GM18868 (cell line): Measurements from ENCODE around the gene SNX21.

ENCODE experiments used
- ATAC-seq: cut with Tn5 transposase; IDR thresholded peaks from one replicate; pipeline ENCODE4 v1.9.1; 2021; ENCODE audit warnings: mild to moderate bottlenecking, moderate library complexity; ENCODE audit not compliant: unreplicated experiment

SNX21 gene

DNA sequence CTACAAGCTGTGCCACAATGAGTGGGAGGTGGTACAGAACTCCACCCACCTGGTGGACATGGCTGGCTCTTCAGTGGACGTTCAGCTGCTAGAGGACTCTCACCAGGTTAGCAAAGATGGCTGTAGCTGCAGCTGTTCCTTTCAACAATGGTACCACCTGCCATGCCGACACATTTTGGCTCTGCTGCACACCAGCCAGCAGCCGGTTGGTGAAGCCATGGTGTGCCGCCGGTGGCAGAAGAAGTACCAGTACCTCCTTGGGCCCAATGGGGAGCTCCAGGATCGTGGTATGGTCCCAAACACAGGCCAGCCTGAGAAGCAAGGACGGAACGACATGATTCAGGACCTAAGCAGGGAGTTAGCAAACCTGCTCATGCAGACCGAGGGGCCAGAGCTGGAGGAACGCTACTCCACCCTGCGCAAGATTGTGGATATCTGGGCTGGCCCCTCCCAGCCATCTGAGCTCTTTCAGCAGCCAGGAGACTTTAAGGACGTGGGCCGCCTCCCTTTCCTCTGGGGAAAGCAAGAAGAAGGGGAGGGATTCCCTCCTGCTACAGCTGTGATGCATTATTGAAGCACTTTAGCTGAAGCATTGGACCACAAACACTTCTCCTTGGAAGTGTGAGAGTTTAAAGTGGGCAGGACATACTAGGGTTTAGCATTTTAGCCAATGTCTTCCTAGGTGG lies 44.6 kb downstream of the SNX21 start:
- ATAC-seq, result no peak

DNA sequence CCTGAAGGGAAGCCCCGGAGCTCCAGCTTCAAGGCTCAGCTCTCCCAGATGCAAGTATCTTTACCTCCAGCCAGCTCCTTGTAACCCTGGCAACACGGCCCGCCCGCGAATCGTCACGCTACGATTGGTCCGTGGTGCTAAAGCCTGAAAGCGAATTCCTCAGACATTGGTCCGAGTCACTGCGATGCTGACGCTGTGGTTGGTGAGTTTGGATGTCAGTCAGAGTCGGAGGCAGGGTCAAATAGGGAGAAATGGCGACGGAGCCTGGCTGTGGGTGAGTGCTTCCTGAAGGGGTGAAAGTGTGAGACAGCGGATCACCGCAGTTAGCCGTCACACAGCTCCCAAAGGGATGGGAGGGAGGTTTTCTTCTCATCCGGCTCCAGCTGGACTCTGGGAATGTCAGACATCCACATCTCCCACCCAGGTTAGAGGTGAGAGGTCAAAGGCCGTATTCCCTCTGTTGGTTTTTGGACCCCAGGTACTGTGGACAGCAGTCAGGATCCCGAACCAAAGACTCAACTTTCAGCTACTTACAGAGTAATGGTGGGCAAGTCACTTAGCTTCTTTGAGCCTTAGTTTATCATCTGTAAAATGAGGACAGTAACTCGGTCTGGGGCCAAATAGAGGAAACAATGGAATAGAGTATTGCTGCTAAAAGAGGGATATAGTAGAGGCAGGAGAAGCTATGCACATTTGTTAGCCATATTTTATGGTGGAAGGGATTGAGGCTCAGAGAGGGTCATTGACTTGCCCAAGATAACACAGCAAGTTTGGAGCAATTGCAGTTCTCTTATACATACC lies 47.6 kb downstream of the SNX21 start, which contains the start of gene ZSWIM1:
TSS of gene ZSWIM1 (plus strand) at position 240 of the 801 bp plus-strand sequence. CDS start 1,366 bp downstream, outside the sequence.
- peak; percentile 95 for ATAC-seq

DNA sequence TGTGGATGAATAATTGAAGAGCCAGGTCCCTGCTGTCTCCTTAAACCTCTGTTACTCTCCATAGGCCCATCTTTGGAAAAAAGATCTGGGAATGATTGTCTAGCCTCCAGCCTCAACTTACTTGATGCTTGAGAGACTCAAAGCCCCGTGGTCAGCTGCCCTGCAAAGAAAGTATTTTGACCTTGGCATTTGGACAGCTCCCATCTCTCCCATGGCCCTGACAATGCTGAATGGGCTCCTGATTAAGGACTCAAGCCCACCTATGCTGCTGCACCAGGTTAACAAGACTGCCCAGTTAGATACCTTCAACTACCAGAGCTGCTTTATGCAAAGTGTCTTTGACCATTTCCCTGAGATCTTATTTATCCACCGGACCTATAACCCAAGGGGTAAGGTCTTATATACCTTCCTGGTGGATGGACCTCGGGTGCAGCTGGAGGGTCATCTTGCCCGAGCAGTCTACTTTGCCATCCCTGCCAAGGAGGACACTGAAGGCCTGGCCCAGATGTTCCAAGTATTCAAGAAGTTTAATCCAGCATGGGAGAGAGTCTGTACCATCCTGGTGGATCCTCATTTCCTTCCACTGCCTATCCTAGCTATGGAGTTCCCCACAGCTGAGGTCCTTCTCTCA lies 49.0 kb downstream of the SNX21 start:
- no peak for ATAC-seq

DNA sequence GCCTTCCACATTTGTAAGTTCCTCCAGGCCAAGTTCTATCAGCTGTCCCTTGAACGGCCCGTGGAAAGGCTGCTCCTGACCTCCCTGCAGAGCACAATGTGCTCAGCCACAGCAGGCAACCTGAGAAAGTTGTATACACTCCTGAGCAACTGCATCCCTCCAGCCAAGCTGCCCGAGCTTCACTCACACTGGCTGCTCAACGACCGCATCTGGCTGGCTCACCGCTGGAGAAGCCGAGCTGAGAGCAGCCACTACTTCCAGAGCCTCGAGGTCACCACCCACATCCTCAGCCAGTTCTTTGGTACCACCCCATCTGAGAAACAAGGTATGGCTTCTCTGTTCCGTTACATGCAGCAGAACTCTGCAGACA lies 49.5 kb downstream of the SNX21 start:
- ATAC-seq, result no peak

DNA sequence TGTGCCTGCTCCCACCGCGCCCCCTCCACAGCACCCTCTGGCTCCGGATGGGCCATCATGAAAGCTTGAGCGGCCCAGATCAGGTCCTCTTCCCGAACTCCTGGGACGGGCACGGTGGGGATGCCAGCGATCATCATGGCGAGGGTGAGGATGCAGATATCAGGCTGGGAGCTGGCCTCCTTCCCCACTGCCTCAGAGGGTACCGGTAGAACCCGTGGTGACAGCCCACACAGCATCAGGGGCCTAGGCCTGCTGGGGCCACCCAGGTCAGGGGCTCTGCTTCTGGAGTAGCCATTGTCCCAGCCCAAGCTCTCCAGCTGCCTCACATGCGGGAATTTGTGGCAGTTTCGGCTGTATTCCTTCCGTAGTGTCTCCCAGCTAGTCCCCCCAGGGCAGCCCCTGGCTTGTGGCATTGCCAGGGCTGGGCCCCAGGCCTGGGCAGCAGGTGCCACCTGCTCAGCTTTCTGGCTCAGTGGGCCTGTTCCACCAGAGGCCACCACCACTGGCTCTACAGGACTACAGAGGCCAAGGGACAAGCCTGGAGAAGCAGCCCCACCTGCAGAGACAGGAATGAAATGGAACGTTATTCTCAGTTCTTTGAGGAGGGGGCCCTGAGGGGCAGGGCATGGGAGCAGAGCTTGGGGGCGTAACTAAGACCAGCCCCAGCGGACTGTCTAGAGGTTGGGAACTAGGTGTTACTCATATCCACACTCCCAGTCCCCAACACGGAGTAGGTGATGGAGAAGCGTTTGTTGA lies 53.2 kb downstream of the SNX21 start:
- no peak for ATAC-seq

DNA sequence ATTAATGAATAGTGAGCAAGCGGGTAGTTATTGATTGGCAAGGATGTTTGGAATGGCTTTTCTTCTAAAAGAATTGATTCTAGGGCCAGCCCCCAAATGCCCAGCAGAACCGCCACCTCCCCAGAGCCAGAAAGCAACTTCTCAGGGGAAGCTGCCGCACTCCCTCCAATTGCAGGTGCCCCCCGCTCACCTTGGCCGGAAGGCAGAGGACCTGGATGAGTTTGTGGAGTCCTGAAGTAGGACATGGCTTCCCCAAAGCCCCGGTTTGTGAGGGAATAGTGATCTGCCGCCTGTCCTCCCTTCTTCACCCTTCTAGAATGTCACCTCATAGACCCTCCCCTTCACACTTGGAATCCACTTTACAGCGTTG lies 53.7 kb downstream of the SNX21 start, which contains the start of gene SPATA25:
TSS of gene SPATA25 (minus strand) at position 277 of the 370 bp plus-strand sequence. CDS start at position 245, 32 bp downstream.
- ATAC-seq, result no peak

DNA sequence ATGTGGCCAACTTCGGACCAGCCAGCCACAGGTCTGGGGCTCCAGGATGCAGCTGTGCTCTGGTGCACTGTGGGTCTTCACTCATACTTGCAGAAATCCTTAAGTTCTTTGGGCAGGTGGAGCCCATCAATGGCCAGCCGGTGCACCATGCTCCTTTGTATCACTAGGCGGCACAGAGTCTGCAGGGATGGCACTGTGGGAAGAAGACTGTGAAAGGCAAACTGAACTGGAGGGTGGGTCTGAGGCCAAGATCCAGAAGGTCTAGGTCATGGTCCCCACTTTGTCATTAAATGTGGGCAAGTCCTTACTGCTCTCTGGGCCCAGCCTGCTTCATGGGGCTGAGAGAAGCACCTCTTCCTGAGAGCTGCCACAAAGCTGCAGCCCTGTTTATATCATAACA lies 55.1 kb downstream of the SNX21 start:
- ATAC-seq, result no peak

DNA sequence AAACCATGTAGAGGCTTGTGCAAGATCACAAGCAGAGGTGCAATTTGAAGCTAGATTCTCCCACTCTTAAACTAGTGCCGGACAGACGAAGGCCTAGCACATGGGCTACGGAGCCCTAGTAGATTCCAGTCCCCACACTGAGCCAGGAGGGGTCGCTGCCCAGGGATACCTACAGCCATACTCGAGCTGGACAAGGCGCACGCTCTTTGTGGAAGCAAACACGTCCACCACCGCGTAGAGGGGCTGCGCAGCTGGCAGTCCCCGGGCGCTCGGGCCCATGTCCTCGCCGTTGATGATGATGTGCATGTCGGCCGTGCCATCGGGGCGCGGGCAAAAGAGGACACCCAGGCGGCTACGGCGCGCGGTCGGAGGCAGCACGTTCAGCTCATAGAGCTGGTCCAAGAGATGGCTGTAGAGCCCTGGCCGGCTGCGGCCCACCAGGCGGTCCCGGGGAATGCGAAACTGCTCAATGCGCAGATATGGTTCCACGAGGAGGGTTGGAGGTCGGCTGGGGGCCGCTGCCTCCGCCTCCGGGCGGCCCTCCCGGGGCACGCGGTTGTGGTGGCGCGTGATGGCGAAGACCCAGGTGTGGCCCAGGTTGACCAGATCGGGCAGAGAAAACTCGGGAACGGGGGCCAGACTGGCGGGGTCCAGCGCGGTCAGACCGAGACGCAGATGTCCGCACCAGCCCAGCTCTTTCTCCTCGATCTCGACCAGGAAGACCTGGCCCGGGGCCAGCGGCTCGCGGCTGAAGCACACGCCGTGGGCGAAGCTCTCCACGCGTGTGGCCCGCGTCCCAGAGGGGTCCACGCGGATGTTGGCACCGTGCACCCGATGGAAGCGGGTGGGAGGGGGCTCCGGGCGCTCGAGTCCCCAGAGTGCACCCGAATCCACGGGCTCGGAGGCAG lies 56.7 kb downstream of the SNX21 start:
- ATAC-seq, result no peak

DNA sequence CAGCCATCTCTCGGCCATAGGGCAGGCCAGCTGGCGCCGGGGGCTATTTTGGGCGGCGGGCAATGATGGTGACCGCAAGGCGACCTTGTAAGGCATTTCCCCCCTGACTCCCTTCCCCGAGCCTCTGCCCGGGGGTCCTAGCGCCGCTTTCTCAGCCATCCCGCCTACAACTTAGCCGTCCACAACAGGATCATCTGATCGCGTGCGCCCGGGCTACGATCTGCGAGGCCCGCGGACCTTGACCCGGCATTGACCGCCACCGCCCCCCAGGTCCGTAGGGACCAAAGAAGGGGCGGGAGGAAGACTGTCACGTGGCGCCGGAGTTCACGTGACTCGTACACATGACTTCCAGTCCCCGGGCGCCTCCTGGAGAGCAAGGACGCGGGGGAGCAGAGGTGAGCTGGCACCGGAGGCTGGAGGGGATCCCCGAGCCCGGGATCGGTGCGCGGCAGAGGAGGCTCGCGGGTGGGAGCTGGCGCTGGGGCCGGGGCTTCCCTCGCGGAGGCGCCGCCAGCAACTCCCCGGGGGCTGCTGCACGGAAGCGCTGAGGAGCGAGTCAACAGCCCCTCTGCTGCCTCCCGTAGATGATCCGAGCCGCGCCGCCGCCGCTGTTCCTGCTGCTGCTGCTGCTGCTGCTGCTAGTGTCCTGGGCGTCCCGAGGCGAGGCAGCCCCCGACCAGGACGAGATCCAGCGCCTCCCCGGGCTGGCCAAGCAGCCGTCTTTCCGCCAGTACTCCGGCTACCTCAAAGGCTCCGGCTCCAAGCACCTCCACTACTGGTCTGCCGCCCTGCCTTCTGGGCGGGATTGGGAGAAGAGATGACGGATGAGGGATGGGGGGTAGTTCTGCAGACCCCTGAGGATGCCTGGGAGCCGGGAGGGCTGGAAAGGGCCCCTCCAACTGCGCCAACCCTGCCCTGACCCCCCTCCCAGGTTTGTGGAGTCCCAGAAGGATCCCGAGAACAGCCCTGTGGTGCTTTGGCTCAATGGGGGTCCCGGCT lies 57.7 kb downstream of the SNX21 start, which contains the start of the genes CTSA and NEURL2:
TSS of gene CTSA (plus strand) at position 351 of the 999 bp plus-strand sequence. CDS start at position 585, 234 bp downstream.
TSS of gene NEURL2 (minus strand) at position 224 of the 999 bp plus-strand sequence. CDS start at position 7, 217 bp downstream.
- ATAC-seq, result peak; percentile 81

DNA sequence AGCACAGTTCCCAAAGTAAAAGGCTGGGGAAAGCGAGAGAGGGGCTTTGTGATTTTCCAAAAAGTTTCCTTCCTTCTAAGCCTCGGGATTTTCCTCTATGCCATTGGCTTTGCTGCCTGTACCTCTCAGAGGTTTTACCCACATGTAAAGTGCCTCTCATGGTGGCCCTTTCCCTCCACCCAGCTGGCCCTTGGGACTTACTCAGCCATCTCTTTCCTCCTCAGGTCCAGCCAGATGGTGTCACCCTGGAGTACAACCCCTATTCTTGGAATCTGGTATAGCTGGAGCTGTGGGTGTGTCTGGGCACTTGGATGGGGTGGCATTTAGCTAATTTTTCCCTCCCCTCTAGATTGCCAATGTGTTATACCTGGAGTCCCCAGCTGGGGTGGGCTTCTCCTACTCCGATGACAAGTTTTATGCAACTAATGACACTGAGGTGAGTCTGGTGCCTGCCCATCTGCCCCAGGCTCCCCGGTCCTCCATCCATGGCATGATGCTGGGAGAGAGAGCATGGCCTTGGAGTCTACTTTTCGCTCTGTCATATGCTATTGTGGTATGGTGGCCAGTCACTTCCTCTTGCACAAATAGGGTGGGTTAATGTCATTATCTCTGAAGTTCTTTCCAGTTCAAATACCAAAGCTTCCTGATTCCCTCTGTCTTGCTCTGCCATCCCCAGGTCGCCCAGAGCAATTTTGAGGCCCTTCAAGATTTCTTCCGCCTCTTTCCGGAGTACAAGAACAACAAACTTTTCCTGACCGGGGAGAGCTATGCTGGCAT lies 58.6 kb downstream of the SNX21 start:
- ATAC-seq, result no peak
